ENCODE results near the gene UBTD1.
A peak's percentile ranks its signal among the peaks of the same experiment; 100 is the strongest.
"Not testable (repeated sequence)": the region's sequence is repeated elsewhere in the genome, so short reads cannot be mapped to it uniquely, and the experiment has no call there.

The UBTD1 gene

GRCh38 chr10:97517096-97517750 is 18.5 kb downstream of the UBTD1 start:
- no peak for DNase-seq

DNA sequence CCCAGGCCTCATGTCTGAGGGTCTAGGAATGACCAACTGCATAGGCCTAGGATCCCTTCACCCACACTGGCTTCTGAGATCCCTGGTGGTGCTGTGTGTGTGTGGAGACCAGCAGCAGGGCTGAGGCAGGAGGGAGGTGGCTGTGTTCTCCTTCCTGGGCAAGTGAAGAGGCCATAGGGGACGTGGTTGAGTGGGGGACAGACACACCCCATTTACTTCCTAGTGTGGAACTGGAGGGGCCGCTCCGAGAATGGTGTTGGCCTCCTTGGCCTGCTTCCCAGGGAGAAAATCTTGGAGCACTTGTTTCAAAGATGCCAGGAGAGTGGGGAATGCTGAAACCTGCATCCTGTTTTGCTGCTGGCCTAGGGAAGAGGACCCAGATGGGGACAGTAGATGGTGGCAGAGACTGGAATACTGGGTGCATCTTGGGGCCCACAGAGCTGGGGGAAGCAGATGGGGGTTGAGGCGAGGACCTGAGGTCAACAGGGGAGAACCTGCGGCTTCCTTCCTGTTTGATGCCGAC is 19.1 kb downstream of the UBTD1 start:
- DNase-seq: no peak

- no peak for DNase-seq
These were observed 19.7 kb downstream of the UBTD1 start for GRCh38 chr10:97518301-97519043.

DNA sequence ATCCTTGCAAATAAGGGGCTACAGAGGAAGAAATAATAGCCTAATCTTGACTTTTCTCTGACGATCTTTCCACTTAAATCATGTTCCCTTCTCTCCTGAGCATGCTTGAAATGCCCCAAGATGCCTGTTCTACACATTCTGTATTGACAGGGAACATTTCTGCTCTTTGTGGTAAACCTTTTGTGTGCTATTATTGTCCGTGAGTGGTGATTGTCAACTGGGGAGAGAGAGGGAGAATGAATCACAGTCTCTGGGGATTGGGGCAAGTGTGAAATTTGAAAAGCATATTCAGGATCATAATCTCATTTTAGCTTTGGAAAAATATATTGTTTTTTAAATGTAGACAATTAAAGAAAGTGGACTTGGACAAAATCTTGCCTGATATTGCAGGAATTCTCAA is 20.6 kb downstream of the UBTD1 start:
- DNase-seq: no peak

- DNase-seq: no peak
These were observed 21.8 kb downstream of the UBTD1 start for GRCh38 chr10:97520520-97520919.

DNA sequence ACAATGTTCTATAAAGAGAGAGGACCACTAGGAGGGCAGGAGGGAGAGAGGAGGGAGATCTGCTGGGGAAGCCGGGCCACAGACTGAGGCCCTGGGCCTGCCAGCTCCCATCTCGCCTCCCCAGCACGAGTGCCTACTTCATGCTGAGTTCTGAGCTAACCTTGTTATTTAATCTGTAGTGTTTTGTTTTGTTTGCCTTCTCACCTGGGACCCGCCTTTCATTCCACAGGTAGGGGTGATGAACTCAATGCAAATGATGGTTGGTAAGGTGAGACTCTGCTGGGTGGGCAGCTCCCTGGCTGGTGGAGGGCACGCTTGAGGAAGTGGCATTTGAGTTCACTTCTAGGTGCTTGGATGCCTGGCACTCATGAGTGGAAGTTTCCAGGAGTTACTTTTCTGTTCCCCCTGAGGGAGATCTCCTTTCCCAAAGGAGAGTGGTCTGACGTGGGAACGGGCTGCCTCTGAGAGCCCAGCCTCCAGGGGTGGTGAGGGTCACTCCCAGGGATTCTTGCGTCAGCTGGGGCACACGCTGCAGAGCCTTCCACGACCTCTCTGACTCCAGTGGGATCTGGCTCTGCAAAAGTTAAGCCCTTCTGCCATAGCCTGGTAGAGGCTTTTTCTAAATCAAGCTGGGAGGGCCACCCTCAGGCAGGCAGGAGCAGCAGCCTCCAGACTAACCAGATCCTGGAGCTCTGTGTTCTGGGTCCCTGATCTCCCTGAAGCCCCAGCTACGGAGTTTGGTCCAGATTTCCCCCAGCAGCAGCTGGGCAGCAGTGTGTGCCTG is 22.4 kb downstream of the UBTD1 start:
- no peak for DNase-seq

DNA sequence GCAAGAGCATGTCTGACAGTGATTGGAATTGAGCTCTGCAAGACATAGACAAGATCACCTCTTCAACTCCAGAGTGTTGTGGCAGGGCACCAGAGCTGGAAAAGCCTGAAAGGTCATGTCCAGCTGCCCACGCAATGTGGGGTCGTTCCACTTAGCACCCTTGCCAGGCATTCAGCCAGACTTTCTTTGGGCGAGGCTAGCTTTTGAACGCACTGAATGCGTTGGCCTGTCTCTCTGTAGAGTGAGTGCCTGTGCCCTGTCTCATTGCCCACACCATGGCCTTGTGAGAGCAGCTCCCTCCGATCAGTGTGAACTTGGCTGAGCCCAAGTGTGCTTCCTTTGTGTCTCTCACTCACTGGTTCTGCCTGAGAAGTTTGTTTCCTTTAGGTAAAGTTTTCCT is 23.3 kb downstream of the UBTD1 start:
- DNase-seq: no peak

- DNase-seq: no peak
These were observed 24.2 kb downstream of the UBTD1 start for GRCh38 chr10:97522937-97523336.

- DNase-seq: no peak
These were observed 26.4 kb downstream of the UBTD1 start for GRCh38 chr10:97525086-97525485.

GRCh38 chr10:97525683-97526110 is 27.0 kb downstream of the UBTD1 start:
- DNase-seq: no peak

- DNase-seq: not testable (repeated sequence)
These were observed 30.2 kb downstream of the UBTD1 start for GRCh38 chr10:97528876-97529275.

DNA sequence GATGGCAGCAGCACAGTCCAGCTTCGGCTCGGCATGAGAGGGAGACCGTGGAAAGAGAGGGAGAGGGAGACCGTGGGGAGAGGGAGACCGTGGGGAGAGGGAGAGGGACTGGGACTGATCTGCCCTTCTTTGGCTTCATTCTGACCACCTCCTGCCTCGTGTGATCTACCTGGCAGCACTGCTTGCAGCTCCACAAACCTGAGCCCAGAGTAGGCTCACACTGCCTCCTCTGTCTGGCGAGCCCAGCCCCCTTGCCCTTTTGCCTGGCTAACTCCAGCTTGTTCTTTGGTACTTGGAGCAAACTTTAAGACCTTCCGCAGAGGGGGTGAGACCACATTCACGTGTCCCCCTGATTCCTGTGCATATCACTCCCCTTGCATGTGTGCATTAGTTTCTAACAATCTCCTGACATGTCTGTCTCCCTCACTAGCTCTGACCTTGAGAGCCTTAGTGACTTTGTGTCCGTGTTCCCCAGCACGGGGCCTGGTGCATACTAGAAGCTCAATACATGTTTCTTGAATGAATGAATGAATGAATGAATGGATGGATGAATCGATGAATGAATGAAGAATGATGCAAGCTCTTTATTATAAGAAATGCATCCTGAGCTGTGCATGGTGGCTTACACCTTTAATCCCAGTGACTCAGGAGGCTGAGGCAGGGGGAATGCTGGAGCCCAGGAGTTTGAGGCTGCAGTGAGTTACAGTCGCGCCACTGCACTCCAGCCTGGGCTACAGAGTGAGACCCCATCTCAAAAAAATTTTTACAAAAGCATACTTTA is 31.2 kb downstream of the UBTD1 start:
- DNase-seq: no peak

- DNase-seq: no peak
These were observed 32.8 kb downstream of the UBTD1 start for GRCh38 chr10:97531401-97531986.

- no peak for DNase-seq
These were observed 34.4 kb downstream of the UBTD1 start for GRCh38 chr10:97532935-97533671.

GRCh38 chr10:97533888-97534287 is 35.2 kb downstream of the UBTD1 start:
- DNase-seq: no peak

GRCh38 chr10:97534746-97535367 is 36.1 kb downstream of the UBTD1 start:
- DNase-seq: peak; percentile 40 to 68

- no peak for DNase-seq
These were observed 38.6 kb downstream of the UBTD1 start for GRCh38 chr10:97537186-97537869.

GRCh38 chr10:97538411-97538810 is 39.7 kb downstream of the UBTD1 start:
- DNase-seq: no peak

GRCh38 chr10:97538839-97539238 is 40.1 kb downstream of the UBTD1 start:
- no peak for DNase-seq

DNA sequence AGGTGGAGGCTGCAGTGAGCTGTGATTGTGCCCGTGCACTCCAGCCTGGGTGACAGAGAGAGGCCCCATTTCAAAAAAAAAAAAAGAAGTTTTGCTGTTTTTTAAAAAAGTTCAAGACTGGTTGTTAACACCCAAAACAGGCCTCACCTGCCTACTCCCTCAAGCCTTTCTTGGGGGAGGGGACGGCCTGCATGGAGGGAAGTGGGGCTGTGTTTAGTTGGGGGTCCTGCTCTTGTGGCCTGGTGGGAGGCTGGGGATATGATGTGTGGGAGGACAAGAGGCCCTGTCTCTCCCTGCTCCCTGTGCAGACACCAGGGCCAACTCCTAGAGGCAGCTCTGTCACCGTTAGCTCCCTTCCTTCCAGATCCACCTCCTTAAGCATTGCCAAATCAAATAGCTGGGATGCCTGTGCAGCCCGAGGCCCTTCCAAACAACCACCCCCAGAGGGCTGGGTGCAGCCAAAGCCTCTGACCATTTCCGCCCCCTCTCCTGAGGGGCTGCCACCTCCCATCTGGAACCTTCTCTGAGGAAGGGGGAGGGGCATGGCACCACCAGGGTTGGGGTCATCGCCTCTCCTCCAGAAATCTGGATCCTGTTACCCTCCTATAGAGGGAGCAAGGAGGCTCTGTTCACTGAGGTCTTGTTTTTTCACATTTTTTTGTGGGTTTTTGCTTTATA is 40.9 kb downstream of the UBTD1 start:
- no peak for DNase-seq
